NCI-H1417 treated with DMSO at 0.1 percent for 48 hours (cell line): ENCODE measurements around the gene SETDB2.
"Not testable (repeated sequence)": the region's sequence is repeated elsewhere in the genome, so short reads cannot be mapped to it uniquely, and the experiment has no call there.

Experiments used
- DNase-seq: peaks from one replicate; lab custom pipeline; 2025; lab: John Stamatoyannopoulos, UW

SETDB2 gene

DNA sequence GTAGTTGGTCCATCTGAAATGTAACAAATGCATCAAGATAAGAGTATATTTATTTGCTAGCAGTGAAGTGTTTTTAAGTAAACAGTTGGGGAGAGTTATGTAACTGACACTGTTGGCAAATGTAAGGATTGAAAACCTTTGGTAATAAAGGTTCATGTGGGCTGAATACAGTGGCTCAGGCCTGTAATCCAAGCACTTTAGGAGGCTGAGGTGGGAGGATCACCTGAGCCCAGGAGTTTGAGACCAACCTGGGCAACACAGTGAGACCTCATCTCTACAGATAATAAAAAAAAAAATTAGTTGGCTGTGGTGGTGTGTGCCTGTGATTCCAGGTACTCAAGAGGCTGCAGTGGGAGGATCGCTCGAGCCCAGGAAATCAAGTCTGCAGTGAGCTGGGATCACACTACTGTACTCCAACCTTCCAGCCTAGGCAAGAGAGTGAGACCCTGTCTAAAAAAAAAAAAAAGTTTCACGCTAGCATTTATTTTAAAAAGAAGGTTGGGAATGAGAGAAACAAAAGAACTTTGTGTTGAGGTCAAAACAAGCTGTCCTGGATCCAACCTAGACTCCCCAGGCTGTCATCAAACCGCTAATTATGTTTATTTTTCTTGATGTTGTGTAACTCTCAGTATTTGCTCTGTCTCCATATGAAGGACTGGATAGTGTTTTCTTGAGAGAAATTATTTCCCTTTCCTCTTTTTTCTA is 20.7 kb downstream of the SETDB2 start:
- DNase-seq: no peak

DNA sequence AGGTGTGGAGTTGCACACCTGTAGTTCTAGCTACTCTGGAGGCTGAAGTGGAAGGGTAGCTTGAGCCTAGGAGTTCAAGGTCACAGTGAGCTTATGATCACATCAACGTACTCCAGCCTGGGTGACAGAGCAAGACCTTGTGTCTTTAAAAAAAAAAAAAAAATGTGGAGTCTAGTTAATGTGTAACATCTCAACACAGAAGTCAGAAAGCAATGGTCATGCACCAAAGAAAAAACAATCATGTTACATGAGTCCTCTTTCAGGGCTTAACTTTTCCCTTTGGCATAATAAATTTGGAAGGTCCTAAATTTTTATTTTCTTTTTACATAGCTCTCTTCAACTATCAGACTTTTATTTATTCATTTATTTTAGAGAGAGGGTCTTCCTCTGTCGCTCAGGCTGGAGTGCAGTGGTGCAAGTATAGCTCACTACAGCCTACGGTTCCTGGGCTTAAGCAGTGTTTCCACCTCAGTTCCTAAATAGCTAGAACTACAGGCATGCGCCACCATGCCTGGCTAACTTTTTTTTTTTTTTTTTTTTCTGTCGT is 22.3 kb downstream of the SETDB2 start:
- DNase-seq: no peak

DNA sequence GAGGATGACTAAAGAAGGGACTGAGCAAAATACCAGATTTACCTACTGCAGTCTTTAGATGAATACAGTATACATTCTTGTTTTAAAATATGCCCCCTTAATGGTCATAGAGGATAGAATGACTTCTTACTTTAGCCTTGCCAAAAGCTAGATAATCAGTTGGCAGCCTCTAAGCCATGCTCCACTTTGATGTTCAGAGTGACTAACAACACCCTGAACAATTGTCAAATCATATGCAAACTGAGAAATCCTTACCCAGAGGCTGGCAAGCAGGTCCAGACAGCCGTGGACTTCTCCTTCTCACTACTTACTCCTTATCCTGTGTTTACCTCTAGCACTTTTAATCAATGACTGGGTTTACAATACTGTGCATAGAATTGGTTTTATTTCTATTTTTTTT is 28.1 kb downstream of the SETDB2 start:
- DNase-seq: no peak

- no peak for DNase-seq
Observed at GRCh38 chr13:49476529-49476928, 32.5 kb downstream of the SETDB2 start.

- DNase-seq: no peak
Observed at GRCh38 chr13:49481788-49482187, 37.7 kb downstream of the SETDB2 start.

- no peak for DNase-seq
Observed at GRCh38 chr13:49488563-49488962, 44.5 kb downstream of the SETDB2 start.

- DNase-seq: no peak
Observed at GRCh38 chr13:49494645-49495044, 50.6 kb downstream of the SETDB2 start.

DNA sequence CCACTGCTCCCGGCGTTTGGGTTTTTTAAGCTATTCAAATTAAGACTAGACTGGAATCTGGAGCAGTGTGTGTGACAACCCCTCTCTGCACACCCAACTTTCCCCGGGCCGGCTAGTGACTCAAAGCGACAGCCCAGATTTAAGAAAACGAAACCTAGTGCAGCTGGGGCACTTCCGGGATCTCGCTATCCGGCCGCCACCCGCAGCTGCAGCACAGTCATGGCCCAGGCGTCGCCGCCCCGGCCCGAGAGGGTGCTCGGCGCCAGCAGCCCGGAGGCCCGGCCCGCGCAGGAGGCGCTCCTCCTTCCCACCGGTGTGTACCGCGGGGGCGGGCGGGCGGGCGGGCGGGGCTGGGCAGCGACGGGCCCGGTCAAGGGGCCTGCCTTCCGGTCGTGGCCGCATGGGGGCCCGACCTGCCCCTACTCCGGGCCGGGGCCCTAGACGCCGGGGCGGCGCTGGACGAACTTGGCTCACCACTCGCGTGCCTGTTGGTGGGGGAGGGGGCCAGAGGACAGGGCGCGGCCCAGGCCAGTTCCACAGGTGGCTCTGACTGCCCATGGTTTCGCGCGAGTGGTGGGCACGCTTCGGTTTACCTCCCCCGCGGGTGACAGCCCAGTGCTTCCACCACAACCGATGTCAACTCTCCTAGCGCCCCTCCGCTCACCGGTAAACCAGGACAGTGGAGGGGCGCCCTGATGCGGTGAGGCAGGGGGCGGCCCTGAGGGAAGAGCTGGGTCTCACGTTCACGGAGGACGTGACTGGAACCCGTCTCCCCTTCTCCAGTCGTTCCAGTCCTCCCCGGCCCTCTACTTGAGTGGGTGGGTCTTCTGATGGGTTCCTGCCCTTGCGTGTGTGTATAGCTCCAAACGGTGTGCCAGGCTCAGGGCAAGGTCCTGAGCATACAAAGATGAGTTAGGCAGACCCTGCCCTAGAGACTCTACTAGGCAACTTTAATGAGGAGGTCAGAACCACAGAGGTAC is 52.0 kb downstream of the SETDB2 start, which contains the start of gene PHF11:
TSS of gene PHF11 (plus strand) at position 171 of the 980 bp plus-strand sequence. CDS start at position 220, 49 bp downstream.
- DNase-seq: no peak

GRCh38 chr13:49496837-49497236 is 52.8 kb downstream of the SETDB2 start:
- DNase-seq: not testable (repeated sequence)

- no peak for DNase-seq
Observed at GRCh38 chr13:49497272-49497671, 53.2 kb downstream of the SETDB2 start.

DNA sequence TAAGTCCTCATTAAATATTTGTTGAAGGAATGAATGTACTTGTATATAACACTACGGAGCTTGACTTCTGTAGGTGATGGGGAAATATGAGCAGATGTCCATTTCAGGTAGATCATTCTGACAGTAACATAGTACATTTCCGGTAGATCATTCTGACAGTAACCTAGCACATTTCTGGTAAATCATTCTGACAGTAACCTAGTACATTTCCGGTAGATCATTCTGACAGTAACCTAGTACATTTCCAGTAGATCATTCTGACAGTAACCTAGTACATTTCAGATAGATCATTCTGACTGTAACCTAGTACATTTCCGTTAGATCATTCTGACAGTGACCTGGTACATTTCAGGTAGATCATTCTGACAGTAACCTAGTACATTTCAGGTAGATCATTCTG is 54.1 kb downstream of the SETDB2 start:
- DNase-seq: no peak

DNA sequence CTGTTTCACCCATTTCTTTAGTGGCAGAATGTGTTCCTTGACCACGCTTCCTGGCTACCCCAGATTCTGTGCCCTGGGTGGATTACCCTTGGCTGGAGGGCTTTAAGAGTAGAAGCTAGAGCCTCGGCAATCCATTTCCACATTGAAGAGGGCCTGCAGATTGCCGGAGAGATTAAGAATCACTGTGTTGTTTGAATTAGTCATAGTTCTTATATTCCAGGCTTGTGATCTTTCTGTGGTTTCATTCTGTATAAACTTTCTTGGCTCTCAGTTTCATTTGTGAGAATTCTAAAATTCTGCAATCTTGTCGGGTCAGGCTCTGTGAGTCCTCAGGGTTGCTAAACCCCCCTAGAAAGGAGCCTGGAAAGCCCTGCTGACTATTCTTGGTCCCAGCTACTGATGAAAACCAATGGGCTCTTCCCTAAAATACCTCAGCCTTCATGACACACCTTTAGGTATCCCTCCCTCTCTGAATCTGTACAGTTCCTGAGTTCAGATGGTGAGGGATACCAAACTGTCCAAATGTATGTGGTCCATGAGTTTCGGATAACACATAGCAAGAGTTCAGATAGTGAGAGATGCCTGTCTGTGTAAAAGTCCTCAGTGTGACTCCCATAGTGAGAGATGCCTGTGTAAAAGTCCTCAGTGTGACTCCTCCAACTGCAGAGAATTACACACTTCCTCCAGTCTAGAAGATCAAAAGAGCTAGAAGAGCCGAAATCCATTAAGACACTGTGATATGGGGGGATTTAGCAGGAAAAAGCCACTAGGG is 56.0 kb downstream of the SETDB2 start:
- no peak for DNase-seq

- DNase-seq: no peak
Observed at GRCh38 chr13:49502954-49503353, 58.9 kb downstream of the SETDB2 start.

DNA sequence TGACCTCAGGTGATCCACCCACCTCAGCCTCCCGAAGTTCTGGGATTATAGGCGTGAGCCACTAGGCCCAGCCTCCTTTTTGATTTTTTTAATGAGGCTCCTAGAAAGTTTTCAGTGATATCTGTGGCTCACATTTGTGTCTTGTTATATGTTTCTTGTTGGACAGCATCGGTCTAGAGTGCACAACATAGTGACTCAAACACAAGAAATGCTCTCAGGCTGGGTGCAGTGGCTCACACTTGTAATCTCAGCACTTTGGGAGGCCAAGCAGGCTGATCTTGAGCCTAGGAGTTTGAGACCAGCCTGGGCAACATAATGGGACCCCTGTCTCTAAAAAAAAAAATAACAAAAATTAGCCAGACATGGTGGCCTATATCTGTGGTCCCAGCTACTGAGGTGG is 59.9 kb downstream of the SETDB2 start:
- DNase-seq: no peak

DNA sequence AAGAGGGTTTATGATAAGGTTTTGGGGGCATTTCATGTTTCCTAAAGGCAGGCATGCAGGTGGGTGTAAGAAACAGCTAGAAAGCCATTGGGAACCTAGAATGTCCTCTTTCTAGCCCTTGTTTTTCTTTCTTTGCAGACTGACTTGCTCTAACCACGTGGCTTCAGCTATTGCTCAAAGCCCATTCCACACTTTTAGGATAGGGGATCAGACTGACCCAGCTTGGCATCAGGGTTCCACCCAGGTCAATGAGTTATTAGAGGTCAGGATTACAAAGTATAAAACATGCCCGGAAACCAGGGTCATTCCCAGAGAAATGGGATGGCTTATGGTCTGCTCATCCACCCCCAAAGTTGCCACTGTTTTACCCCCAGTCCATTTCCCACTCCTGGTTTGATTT is 68.5 kb downstream of the SETDB2 start:
- DNase-seq: no peak

- no peak for DNase-seq
Observed at GRCh38 chr13:49516467-49516866, 72.4 kb downstream of the SETDB2 start.

GRCh38 chr13:49517461-49517860 is 73.4 kb downstream of the SETDB2 start:
- DNase-seq: no peak

GRCh38 chr13:49521224-49521623 is 77.2 kb downstream of the SETDB2 start:
- no peak for DNase-seq

- DNase-seq: no peak
Observed at GRCh38 chr13:49524740-49525501, 80.8 kb downstream of the SETDB2 start.

DNA sequence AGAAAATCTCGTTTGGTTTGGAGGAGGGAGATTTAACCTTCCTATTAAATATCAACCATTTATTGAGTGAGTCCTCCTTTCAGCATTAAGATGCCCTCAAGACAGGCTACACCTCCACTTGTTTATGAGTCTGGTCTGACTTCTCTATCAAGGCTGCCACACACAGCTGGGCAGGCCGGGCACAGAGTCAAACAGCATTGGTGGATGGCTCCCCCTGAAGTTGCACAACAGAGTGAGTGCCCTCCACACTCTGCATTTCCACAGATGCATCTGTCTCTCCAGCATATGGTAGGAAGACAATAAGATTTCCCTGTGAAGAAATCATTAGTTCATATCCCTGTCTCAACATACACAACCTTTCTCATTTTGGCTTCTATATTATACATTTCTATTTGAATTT is 83.0 kb downstream of the SETDB2 start:
- no peak for DNase-seq

DNA sequence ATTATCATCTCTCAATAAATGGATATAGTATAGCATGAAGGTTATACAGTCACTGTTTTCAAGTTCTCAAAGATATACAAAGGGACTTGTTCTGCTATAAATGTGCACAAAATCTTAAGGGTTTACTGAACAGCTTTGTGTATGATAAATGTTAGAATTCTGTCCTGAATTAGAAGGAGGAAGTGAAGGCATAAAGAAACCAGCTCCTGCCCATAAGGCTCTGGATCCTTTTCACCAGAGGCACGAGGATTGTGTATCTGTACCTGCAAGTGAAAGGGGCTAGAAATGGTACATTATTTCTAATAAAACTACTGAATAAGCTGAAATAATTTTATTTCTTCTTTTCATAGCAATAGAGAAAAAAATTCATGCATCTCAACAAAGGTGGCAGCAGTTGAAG is 84.1 kb downstream of the SETDB2 start:
- DNase-seq: no peak
